ENCODE data around the gene SLC16A11. TPM values are rescaled to one million over a fixed set of nuclear protein-coding genes. Genes with fewer than 3 reads are reported as not detected.

SLC16A11 gene
- total and polyA plus RNA-seq, 9 of the 15 experiments (the other 6 are each of a cell fraction or from before 2014, with no cell fraction given), result not detected

- Histone ChIP-seq H3K79me2 (ENCODE audit: control insufficient read depth, insufficient read depth, low read length) (peaks cover 4% of the 10 kb centered on the region; the same call in 2 of the 3 replicates), H3K9me1 (ENCODE audit: control insufficient read depth, insufficient read depth, low read length) (no peaks in the 10 kb centered on the region), H3K27me3 (ENCODE audit: control insufficient read depth in 2 of 2, insufficient read depth in 2 of 2, low read length in 2 of 2) (no peaks in the 10 kb centered on the region), H3K4me1 (replicated peaks in 1 of 2; ENCODE audit: control insufficient read depth in 2 of 2, insufficient read depth in 2 of 2, low read length in 2 of 2) (peaks cover 41 to 44% of the 10 kb centered on the region in 2 experiments), H3K9me3 (replicated peaks; ENCODE audit: control insufficient read depth, insufficient read depth, low read depth, low read length) (no peaks in the 10 kb centered on the region), H4K20me1 (replicated peaks; ENCODE audit: control insufficient read depth, insufficient read depth, low read length) (no peaks in the 10 kb centered on the region), H2AFZ (ENCODE audit: low read depth, low read length) (no peak overlapping the region), H3K36me3 (ENCODE audit: control insufficient read depth, insufficient read depth, low read length) (peaks cover 41% of the 10 kb centered on the region), H3K4me3 (no peak overlapping the region), H3K9ac (ENCODE audit: insufficient read depth in 1 of 2, low read depth in 2 of 2, low read length in 2 of 2) (peak overlapping the region in 1 of 2 experiments; percentile 17; a peak in 1 of 4 replicates), H3K4me2 (ENCODE audit: insufficient read depth, low read length) (no peak overlapping the region), H3K27ac (ENCODE audit: extremely low read depth, low read depth, low read length) (no peak overlapping the region)
- FAIRE-seq, result no peak
- DNase-seq (ENCODE audit: extremely low read depth in 1 of 4, low spot score in 3 of 4), result no peak
- intact Hi-C loops (cut with micrococcal nuclease), result no loop called here
- ATAC-seq, result no peak
- no TSS peak for BruUV-seq (replicated peaks)
- CTCF ChIA-PET (ENCODE audit: low intra/inter-chr PET ratio), result no interaction called here
- POLR2A ChIA-PET, result interaction anchor here (0.9 to 1.1 kb wide), 2 partner anchors 11 to 16 kb away, joined by 3 to 4 read pairs; no protein-coding TSS in a partner anchor
- in situ Hi-C loops (cut with MboI), result no loop called here
- WGBS (ENCODE audit: insufficient coverage, low coverage, missing lambda C conversion rate), result 96% methylated on average over 21 of the region's 58 CpGs
- TF ChIP-seq, protein P1, sequence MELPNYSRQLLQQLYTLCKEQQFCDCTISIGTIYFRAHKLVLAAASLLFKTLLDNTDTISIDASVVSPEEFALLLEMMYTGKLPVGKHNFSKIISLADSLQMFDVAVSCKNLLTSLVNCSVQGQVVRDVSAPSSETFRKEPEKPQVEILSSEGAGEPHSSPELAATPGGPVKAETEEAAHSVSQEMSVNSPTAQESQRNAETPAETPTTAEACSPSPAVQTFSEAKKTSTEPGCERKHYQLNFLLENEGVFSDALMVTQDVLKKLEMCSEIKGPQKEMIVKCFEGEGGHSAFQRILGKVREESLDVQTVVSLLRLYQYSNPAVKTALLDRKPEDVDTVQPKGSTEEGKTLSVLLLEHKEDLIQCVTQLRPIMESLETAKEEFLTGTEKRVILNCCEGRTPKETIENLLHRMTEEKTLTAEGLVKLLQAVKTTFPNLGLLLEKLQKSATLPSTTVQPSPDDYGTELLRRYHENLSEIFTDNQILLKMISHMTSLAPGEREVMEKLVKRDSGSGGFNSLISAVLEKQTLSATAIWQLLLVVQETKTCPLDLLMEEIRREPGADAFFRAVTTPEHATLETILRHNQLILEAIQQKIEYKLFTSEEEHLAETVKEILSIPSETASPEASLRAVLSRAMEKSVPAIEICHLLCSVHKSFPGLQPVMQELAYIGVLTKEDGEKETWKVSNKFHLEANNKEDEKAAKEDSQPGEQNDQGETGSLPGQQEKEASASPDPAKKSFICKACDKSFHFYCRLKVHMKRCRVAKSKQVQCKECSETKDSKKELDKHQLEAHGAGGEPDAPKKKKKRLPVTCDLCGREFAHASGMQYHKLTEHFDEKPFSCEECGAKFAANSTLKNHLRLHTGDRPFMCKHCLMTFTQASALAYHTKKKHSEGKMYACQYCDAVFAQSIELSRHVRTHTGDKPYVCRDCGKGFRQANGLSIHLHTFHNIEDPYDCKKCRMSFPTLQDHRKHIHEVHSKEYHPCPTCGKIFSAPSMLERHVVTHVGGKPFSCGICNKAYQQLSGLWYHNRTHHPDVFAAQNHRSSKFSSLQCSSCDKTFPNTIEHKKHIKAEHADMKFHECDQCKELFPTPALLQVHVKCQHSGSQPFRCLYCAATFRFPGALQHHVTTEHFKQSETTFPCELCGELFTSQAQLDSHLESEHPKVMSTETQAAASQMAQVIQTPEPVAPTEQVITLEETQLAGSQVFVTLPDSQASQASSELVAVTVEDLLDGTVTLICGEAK (IDR thresholded peaks at IDR 0.05), result no peak
- TF ChIP-seq, protein P1 (CRISPR knock-in tag; IDR thresholded peaks at IDR 0.05), result no peak
- TF ChIP-seq NFXL1 (CRISPR knock-in tag; IDR thresholded peaks at IDR 0.05) (no peak), GTF2A2 (tag; IDR thresholded peaks at IDR 0.05) (no peak), HNRNPH1 (optimal IDR thresholded peaks at IDR 0.05; ENCODE audit: low read depth, low read length) (no peak), KAT8 (IDR thresholded peaks at IDR 0.05; ENCODE audit: low read depth) (no peak), RBFOX2 (IDR thresholded peaks at IDR 0.05; ENCODE audit: low read depth, low read length) (no peak; the same call in 1 of the 2 replicates), RFX7 (CRISPR knock-in tag; IDR thresholded peaks at IDR 0.05) (no peak), TFAM (CRISPR knock-in tag; conservative IDR thresholded peaks at IDR 0.05) (no peak), ZBTB7A (IDR thresholded peaks at IDR 0.05; ENCODE audit: borderline replicate concordance, control insufficient read depth, low read depth, low read length) (no peak), SUPT5H (IDR thresholded peaks at IDR 0.05) (no peak), POLR2AphosphoS2 (IDR thresholded peaks at IDR 0.05; ENCODE audit: low read length) (no peak), SMARCB1 (IDR thresholded peaks at IDR 0.05; ENCODE audit: insufficient read length, low read depth) (no peak), ZNF140 (CRISPR knock-in tag; IDR thresholded peaks at IDR 0.05) (no peak), EZH2 (IDR thresholded peaks at IDR 0.05; ENCODE audit: borderline replicate concordance, low read depth, low read length) (no peak)
Observed at GRCh38 chr17:6996256-6997011, 47.5 kb downstream of the SLC16A11 start.
